Testis (tissue), 2 donors: ENCODE measurements around the gene HOXD10.

Source experiments
- CTCF ChIP-seq, 3 experiments: fragments of 450-650 bp in 2 of 3; fragments of 200-600 bp in 1 of 3; sonication (generic) in 1 of 3; IDR thresholded peaks; one replicate each; pipeline ENCODE4 v1.5.1; 2016 to 2019; ENCODE audit warnings: antibody characterized with exemption in 3 of 3, mild to moderate bottlenecking in 2 of 3, moderate library complexity in 1 of 3
- POLR2A ChIP-seq: fragments of 450-650 bp; IDR thresholded peaks from one replicate; pipeline ENCODE4 v1.6.1; 2017; ENCODE audit warnings: antibody characterized with exemption, mild to moderate bottlenecking, moderate library complexity

GRCh38 chr2:176098366-176099158 is 18.0 kb upstream of the HOXD10 start:
- TF ChIP-seq POLR2A, result no peak
- TF ChIP-seq CTCF (IDR thresholded peaks at IDR 0.05), result no peak
